DMS 273 (cell line): ENCODE data around the gene TRIM75.
A peak's percentile ranks its signal among the peaks of the same experiment; 100 is the strongest.
"Not testable (repeated sequence)": the region's sequence is repeated elsewhere in the genome, so short reads cannot be mapped to it uniquely, and the experiment has no call there.

Source experiments
- DNase-seq: peaks from one replicate; lab custom pipeline; 2025; ENCODE audit not compliant: unreplicated experiment; lab: John Stamatoyannopoulos, UW

TRIM75 gene

GRCh38 chr4:165073346-165073745 is 19.7 kb downstream of the TRIM75 start:
- not testable (repeated sequence) for DNase-seq

- DNase-seq = no peak
These were observed 23.4 kb downstream of the TRIM75 start for GRCh38 chr4:165077034-165077578.

- DNase-seq = peak; percentile 33
These were observed 25.8 kb downstream of the TRIM75 start for GRCh38 chr4:165079476-165079875.

GRCh38 chr4:165084787-165085186 is 31.1 kb downstream of the TRIM75 start:
- DNase-seq = not testable (repeated sequence)

- no peak for DNase-seq
These were observed 32.3 kb downstream of the TRIM75 start for GRCh38 chr4:165085946-165086345.

GRCh38 chr4:165088366-165088765 is 34.7 kb downstream of the TRIM75 start:
- DNase-seq = no peak

- not testable (repeated sequence) for DNase-seq
These were observed 38.5 kb downstream of the TRIM75 start for GRCh38 chr4:165092187-165092586.

- no peak for DNase-seq
These were observed 41.2 kb downstream of the TRIM75 start for GRCh38 chr4:165094873-165095272.

- no peak for DNase-seq
These were observed 41.6 kb downstream of the TRIM75 start for GRCh38 chr4:165095291-165095690.

- peak; percentile 15 for DNase-seq
These were observed 43.1 kb downstream of the TRIM75 start for GRCh38 chr4:165096776-165097175.

- no peak for DNase-seq
These were observed 48.0 kb downstream of the TRIM75 start for GRCh38 chr4:165101641-165102040.

- DNase-seq = no peak
These were observed 52.9 kb downstream of the TRIM75 start for GRCh38 chr4:165106518-165106917.
